Measurements from ENCODE around the gene INSRR.

DNA sequence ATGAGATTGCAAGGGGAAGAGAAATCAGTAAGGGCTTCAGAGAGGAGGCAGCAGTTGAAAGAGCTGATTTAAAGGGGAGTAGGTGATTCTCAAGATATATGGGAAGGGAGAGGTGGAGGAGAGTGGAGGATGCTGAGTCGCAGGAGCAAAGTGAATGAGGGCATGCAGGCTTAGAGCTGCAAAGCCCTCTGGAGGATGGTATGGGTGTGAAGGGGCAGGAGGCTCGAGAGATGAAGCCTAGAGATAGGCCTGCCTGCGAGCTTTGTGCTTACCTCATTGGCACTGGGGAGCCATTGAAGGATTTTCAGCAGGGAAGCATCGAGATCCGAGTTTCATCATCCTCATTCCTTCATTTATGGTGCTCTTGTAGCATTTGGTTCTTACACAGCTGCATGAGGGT is 26.5 kb downstream of the INSRR start:
- TF ChIP-seq, protein P1, sequence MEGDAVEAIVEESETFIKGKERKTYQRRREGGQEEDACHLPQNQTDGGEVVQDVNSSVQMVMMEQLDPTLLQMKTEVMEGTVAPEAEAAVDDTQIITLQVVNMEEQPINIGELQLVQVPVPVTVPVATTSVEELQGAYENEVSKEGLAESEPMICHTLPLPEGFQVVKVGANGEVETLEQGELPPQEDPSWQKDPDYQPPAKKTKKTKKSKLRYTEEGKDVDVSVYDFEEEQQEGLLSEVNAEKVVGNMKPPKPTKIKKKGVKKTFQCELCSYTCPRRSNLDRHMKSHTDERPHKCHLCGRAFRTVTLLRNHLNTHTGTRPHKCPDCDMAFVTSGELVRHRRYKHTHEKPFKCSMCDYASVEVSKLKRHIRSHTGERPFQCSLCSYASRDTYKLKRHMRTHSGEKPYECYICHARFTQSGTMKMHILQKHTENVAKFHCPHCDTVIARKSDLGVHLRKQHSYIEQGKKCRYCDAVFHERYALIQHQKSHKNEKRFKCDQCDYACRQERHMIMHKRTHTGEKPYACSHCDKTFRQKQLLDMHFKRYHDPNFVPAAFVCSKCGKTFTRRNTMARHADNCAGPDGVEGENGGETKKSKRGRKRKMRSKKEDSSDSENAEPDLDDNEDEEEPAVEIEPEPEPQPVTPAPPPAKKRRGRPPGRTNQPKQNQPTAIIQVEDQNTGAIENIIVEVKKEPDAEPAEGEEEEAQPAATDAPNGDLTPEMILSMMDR (IDR thresholded peaks at IDR 0.05), result no peak
- TF ChIP-seq POLR2A (IDR thresholded peaks at IDR 0.05), result no peak
- TF ChIP-seq POLR2AphosphoS5 (IDR thresholded peaks at IDR 0.05), result no peak

Measured in suprapubic skin (tissue), 4 donors.